Measurements from ENCODE around the gene NENF.

The NENF gene

GRCh38 chr1:212490276-212490675 is 57.6 kb downstream of the NENF start:
- TF ChIP-seq CTCF (conservative IDR thresholded peaks at IDR 0.05) (no peak), ZFX (IDR thresholded peaks at IDR 0.05) (no peak)
- no peak overlapping the region for H3K27ac ChIP-seq

- H3K27ac ChIP-seq, result no peak overlapping the region
- TF ChIP-seq ZFX (IDR thresholded peaks at IDR 0.05) (no peak), CTCF (conservative IDR thresholded peaks at IDR 0.05) (no peak)
Measured at GRCh38 chr1:212491454-212491853, 58.7 kb downstream of the NENF start.
